HTR-8/SVneo (cell line): ENCODE measurements around the gene BBS12.
"Not testable (repeated sequence)": the region's sequence is repeated elsewhere in the genome, so short reads cannot be mapped to it uniquely, and the experiment has no call there.

Experiments used
- DNase-seq: peaks from one replicate; pipeline ENCODE4 v3.0.0; 2011; ENCODE audit warnings: low spot score, mixed read lengths; ENCODE audit not compliant: insufficient read length
- FAIRE-seq: peaks from 2 replicates; lab custom pipeline; 2011; peaks lifted over from hg19 to GRCh38; lab: Jason Lieb, UNC

The BBS12 gene

GRCh38 chr4:122762966-122763716, 30.6 kb downstream of the BBS12 start:
- no peak for DNase-seq

GRCh38 chr4:122764071-122764820, 31.7 kb downstream of the BBS12 start:
- FAIRE-seq (no peak), DNase-seq (peak; percentile 37)

More at GRCh38 chr4:122762966-122763716, 30.6 kb downstream of the BBS12 start:
- FAIRE-seq: no peak

- DNase-seq (peak; percentile 46), FAIRE-seq (peak; percentile 86)
These were observed 32.3 kb downstream of the BBS12 start for GRCh38 chr4:122764821-122765215.

- FAIRE-seq (peak; percentile 9), DNase-seq (no peak)
These were observed 33.3 kb downstream of the BBS12 start for GRCh38 chr4:122765692-122766352.

- DNase-seq: no peak
- no peak for FAIRE-seq
These were observed 33.8 kb downstream of the BBS12 start for GRCh38 chr4:122766353-122766705.

- DNase-seq (no peak), FAIRE-seq (peak; percentile 63)
These were observed 34.4 kb downstream of the BBS12 start for GRCh38 chr4:122766950-122767349.

- DNase-seq (no peak), FAIRE-seq (no peak)
These were observed 39.2 kb downstream of the BBS12 start for GRCh38 chr4:122771724-122772123.

GRCh38 chr4:122772311-122772710, 39.8 kb downstream of the BBS12 start:
- FAIRE-seq: peak; percentile 38
- DNase-seq: no peak

- FAIRE-seq: no peak
- no peak for DNase-seq
These were observed 40.5 kb downstream of the BBS12 start for GRCh38 chr4:122772986-122773385.

- no peak for FAIRE-seq
- no peak for DNase-seq
These were observed 42.5 kb downstream of the BBS12 start for GRCh38 chr4:122775039-122775438.

- no peak for DNase-seq
- FAIRE-seq: peak; percentile 55
These were observed 43.7 kb downstream of the BBS12 start for GRCh38 chr4:122775987-122776836.

- DNase-seq: no peak
- FAIRE-seq: no peak
These were observed 44.4 kb downstream of the BBS12 start for GRCh38 chr4:122776916-122777315.

- DNase-seq (no peak), FAIRE-seq (peak; percentile 55)
These were observed 45.6 kb downstream of the BBS12 start for GRCh38 chr4:122777846-122778673.

GRCh38 chr4:122781486-122781885, 49.0 kb downstream of the BBS12 start:
- DNase-seq (no peak), FAIRE-seq (no peak)

GRCh38 chr4:122783301-122784215, 51.1 kb downstream of the BBS12 start:
- FAIRE-seq: peak; percentile 92
- DNase-seq: peak; percentile 93

- FAIRE-seq (no peak), DNase-seq (no peak)
These were observed 51.8 kb downstream of the BBS12 start for GRCh38 chr4:122784261-122784660.

GRCh38 chr4:122785099-122785498, 52.6 kb downstream of the BBS12 start:
- FAIRE-seq (no peak), DNase-seq (no peak)

GRCh38 chr4:122786296-122786695, 53.8 kb downstream of the BBS12 start:
- FAIRE-seq: not testable (repeated sequence)

More at GRCh38 chr4:122786296-122786695, 53.8 kb downstream of the BBS12 start:
- DNase-seq: not testable (repeated sequence)
